ENCODE results near the gene PDE4D. TPM values are rescaled to one million over a fixed set of nuclear protein-coding genes. Genes with fewer than 3 reads are reported as not detected.

Gene PDE4D
- total RNA-seq, 2 experiments from 2014 or later: 0.50 to 0.51 TPM

GRCh38 chr5:59260973-59261372 lies 632.6 kb downstream of the PDE4D start:
- Histone ChIP-seq H3K9me3 (ENCODE audit: low read length) (no peaks in the 10 kb centered on the region), H3K4me2 (ENCODE audit: low read length) (no peak overlapping the region), H3K4me1 (ENCODE audit: insufficient read depth, low read length, poor library complexity, severe bottlenecking) (no peaks in the 10 kb centered on the region), H3K36me3 (ENCODE audit: insufficient read depth, low read length) (no peaks in the 10 kb centered on the region), H4K20me1 (ENCODE audit: insufficient read depth, low read length) (no peaks in the 10 kb centered on the region), H3K27ac (ENCODE audit: low read depth, low read length, poor library complexity, severe bottlenecking) (no peak overlapping the region), H3K4me3 (ENCODE audit: low read depth, low read length, poor library complexity, severe bottlenecking) (no peak overlapping the region), H3K9me2 (ENCODE audit: insufficient read depth, low read length) (no peaks in the 10 kb centered on the region), H2AFZ (ENCODE audit: low read length) (no peak overlapping the region), H3K79me2 (ENCODE audit: insufficient read depth, low read depth, low read length) (no peaks in the 10 kb centered on the region)
- intact Hi-C loops (cut with micrococcal nuclease; ENCODE audit: unreplicated experiment): no loop called here
- POLR2A ChIA-PET: interaction anchor here (0.7 to 1.1 kb wide), 4 partner anchors 11 to 596 kb away, joined by 3 to 4 read pairs (median 3); no protein-coding TSS in a partner anchor
- no TSS peak for BruUV-seq (replicated peaks)
- CTCF ChIA-PET (ENCODE audit: unreplicated experiment): no interaction called here
- TF ChIP-seq CTCF (conservative IDR thresholded peaks at IDR 0.05; ENCODE audit: low read length) (no peak), EZH2phosphoT487 (IDR thresholded peaks at IDR 0.05; ENCODE audit: borderline replicate concordance, low read depth, low read length) (no peak)
- no peak for DNase-seq (ENCODE audit: low spot score)

- H3K9me2 ChIP-seq (ENCODE audit: insufficient read depth, low read length): no peaks in the 10 kb centered on the region
- DNase-seq (ENCODE audit: low spot score): no peak
- intact Hi-C loops (cut with micrococcal nuclease; ENCODE audit: unreplicated experiment): no loop called here
- H3K4me1 ChIP-seq (ENCODE audit: insufficient read depth, low read length, poor library complexity, severe bottlenecking): no peaks in the 10 kb centered on the region
- TF ChIP-seq CTCF (conservative IDR thresholded peaks at IDR 0.05; ENCODE audit: low read length) (no peak), EZH2phosphoT487 (IDR thresholded peaks at IDR 0.05; ENCODE audit: borderline replicate concordance, low read depth, low read length) (no peak)
- H3K27ac ChIP-seq (ENCODE audit: low read depth, low read length, poor library complexity, severe bottlenecking): no peak overlapping the region
- POLR2A ChIA-PET: interaction anchor here (0.7 to 1.1 kb wide), 4 partner anchors 11 to 595 kb away, joined by 3 to 4 read pairs (median 3); no protein-coding TSS in a partner anchor
- BruUV-seq (replicated peaks): no TSS peak
- CTCF ChIA-PET (ENCODE audit: unreplicated experiment): no interaction called here
- no peak overlapping the region for H2AFZ ChIP-seq (ENCODE audit: low read length)
- H3K36me3 ChIP-seq (ENCODE audit: insufficient read depth, low read length): no peaks in the 10 kb centered on the region
- H3K9me3 ChIP-seq (ENCODE audit: low read length): no peaks in the 10 kb centered on the region
- H3K79me2 ChIP-seq (ENCODE audit: insufficient read depth, low read depth, low read length): no peaks in the 10 kb centered on the region
- no peaks in the 10 kb centered on the region for H4K20me1 ChIP-seq (ENCODE audit: insufficient read depth, low read length)
- no peak overlapping the region for H3K4me2 ChIP-seq (ENCODE audit: low read length)
- H3K4me3 ChIP-seq (ENCODE audit: low read depth, low read length, poor library complexity, severe bottlenecking): no peak overlapping the region
Measured at GRCh38 chr5:59260200-59260599, 633.3 kb downstream of the PDE4D start.

GRCh38 chr5:59259237-59259636 lies 634.3 kb downstream of the PDE4D start:
- intact Hi-C loops (cut with micrococcal nuclease; ENCODE audit: unreplicated experiment): no loop called here
- Histone ChIP-seq H3K27ac (ENCODE audit: low read depth, low read length, poor library complexity, severe bottlenecking) (no peak overlapping the region), H4K20me1 (ENCODE audit: insufficient read depth, low read length) (no peaks in the 10 kb centered on the region), H3K36me3 (ENCODE audit: insufficient read depth, low read length) (no peaks in the 10 kb centered on the region), H3K9me3 (ENCODE audit: low read length) (no peaks in the 10 kb centered on the region), H3K9me2 (ENCODE audit: insufficient read depth, low read length) (no peaks in the 10 kb centered on the region), H3K4me3 (ENCODE audit: low read depth, low read length, poor library complexity, severe bottlenecking) (no peak overlapping the region), H3K4me1 (ENCODE audit: insufficient read depth, low read length, poor library complexity, severe bottlenecking) (no peaks in the 10 kb centered on the region), H2AFZ (ENCODE audit: low read length) (no peak overlapping the region), H3K79me2 (ENCODE audit: insufficient read depth, low read depth, low read length) (no peaks in the 10 kb centered on the region), H3K4me2 (ENCODE audit: low read length) (no peak overlapping the region)
- BruUV-seq (replicated peaks): no TSS peak
- DNase-seq (ENCODE audit: low spot score): no peak
- CTCF ChIA-PET (ENCODE audit: unreplicated experiment): no interaction called here
- TF ChIP-seq CTCF (conservative IDR thresholded peaks at IDR 0.05; ENCODE audit: low read length) (no peak), EZH2phosphoT487 (IDR thresholded peaks at IDR 0.05; ENCODE audit: borderline replicate concordance, low read depth, low read length) (no peak)
- POLR2A ChIA-PET: no interaction called here
